BLaER1 treated with 17β-estradiol and CSF1 and Interleukin-3, amounts not matched to agents 10 nM and 100 nM (cell line): ENCODE data around the gene MAGI2.

Experiments used
- H3K27ac ChIP-seq, 11 experiments: shearing (Covaris generic); formaldehyde crosslinking; 2 replicates each; pipeline ENCODE4 v1.8.1; 2022
- H3K27me3 ChIP-seq, 11 experiments: shearing (Covaris generic); formaldehyde crosslinking; 2 replicates each; pipeline ENCODE4 v1.8.1; 2022
- H3K36me3 ChIP-seq, 11 experiments: shearing (Covaris generic); formaldehyde crosslinking; 2 replicates each; pipeline ENCODE4 v1.8.1; 2022
- H3K4me1 ChIP-seq, 10 experiments: shearing (Covaris generic); formaldehyde crosslinking; 2 replicates each; pipeline ENCODE4 v1.8.1; 2022
- H3K4me2 ChIP-seq, 11 experiments: shearing (Covaris generic); formaldehyde crosslinking; 2 replicates each; pipeline ENCODE4 v1.8.1; 2022
- H3K4me3 ChIP-seq, 10 experiments: shearing (Covaris generic); formaldehyde crosslinking; 2 replicates each; pipeline ENCODE4 v1.8.1; 2022
- H3K9ac ChIP-seq, 11 experiments: shearing (Covaris generic); formaldehyde crosslinking; 2 replicates each; pipeline ENCODE4 v1.8.1; 2022
- H3K9me3 ChIP-seq, 11 experiments: shearing (Covaris generic); formaldehyde crosslinking; replicated peaks in 1 of 11; 2 replicates each; pipeline ENCODE4 v1.8.1; 2022
- H4K20me1 ChIP-seq, 11 experiments: shearing (Covaris generic); formaldehyde crosslinking; 2 replicates each; pipeline ENCODE4 v1.8.1; 2022
- Cebpa-rat ChIP-seq, 11 experiments: shearing (Covaris generic); IDR thresholded peaks; 2 replicates each; pipeline ENCODE4 v1.8.1; 2022

Gene MAGI2

DNA sequence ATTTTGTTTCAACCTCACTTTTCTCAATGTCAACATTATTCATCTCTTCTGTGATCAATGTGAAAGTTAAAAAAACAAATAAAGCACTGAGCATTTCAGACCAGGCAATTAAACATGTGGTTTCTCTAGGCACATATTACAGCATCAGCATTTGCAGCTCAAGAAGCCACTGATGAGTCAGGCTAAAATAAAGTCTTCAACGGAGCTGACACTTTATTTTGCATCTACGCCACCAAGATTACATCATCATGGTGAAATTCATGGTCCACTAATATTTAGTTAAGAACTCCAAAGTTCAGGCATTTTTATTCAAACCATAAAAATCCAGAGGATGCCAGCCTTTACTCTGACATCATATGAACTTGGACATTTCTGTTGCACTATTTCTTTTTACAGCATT lies 33.0 kb downstream of the MAGI2 start:
- no peaks in the 10 kb centered on the region for H4K20me1 ChIP-seq
- TF ChIP-seq Cebpa-rat (IDR thresholded peaks at IDR 0.05), result no peak
- no peak overlapping the region for H3K4me3 ChIP-seq
- H3K9me3 ChIP-seq, result no peaks in the 10 kb centered on the region
- 0 out of 20 replicates have a peak, but pooled peaks cover 0 to 4% (median 0%) of the 10 kb centered on the region in 10 experiments for H3K4me1 ChIP-seq
- no peak overlapping the region for H3K9ac ChIP-seq
- H3K27me3 ChIP-seq, result no peaks in the 10 kb centered on the region
- H3K36me3 ChIP-seq, result no peaks in the 10 kb centered on the region
- H3K4me2 ChIP-seq, result no peak overlapping the region
- no peak overlapping the region for H3K27ac ChIP-seq

DNA sequence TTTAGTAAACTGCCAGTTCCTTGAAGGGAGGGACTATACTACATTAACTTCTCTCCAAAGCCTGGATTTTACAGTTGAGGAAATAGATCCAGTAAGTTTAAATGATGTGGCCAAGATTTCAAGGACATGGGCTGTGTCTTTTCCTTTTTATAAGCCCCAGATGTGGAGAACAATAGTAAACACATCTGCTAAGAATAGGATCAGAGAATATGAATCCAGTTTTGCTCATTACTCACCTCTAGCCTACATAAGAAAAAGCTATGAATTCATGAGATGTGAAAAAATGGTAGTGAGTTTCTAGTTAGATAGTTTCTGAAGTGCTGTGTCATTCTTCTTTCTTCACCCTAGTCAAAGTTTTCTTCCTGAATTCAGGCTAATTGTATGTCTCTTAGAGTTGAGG lies 38.6 kb downstream of the MAGI2 start:
- no peaks in the 10 kb centered on the region for H4K20me1 ChIP-seq

DNA sequence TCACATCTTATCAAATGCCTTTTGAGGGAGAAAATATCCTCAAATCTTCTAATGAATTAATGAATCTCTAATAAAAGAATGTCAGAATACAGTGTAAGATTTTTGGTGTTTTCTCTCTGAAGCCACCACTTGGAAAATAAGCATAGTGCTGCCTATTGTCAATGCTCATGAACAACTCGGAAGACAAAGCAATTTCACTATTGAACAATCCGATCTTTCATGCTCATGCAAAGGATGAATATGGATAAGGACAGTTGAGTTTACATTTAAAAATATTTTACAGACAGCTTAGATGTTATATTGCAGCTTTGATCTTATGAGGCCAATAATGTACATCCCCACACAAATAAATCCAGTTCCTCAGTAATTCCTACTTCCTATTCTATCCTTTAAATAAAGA lies 40.6 kb downstream of the MAGI2 start:
- H3K4me3 ChIP-seq, result no peak overlapping the region
- H3K4me2 ChIP-seq, result no peak overlapping the region
- H4K20me1 ChIP-seq, result no peaks in the 10 kb centered on the region
- no peak overlapping the region for H3K27ac ChIP-seq
- no peaks in the 10 kb centered on the region for H3K4me1 ChIP-seq
- H3K9me3 ChIP-seq, result no peaks in the 10 kb centered on the region
- H3K27me3 ChIP-seq, result no peaks in the 10 kb centered on the region
- TF ChIP-seq Cebpa-rat (IDR thresholded peaks at IDR 0.05), result no peak
- H3K9ac ChIP-seq, result no peak overlapping the region
- H3K36me3 ChIP-seq, result no peaks in the 10 kb centered on the region

More for the DNA sequence above, 38.6 kb downstream of the MAGI2 start:
- Histone ChIP-seq H3K9me3 (no peaks in the 10 kb centered on the region), H3K4me1 (no peaks in the 10 kb centered on the region), H3K4me2 (no peak overlapping the region), H3K4me3 (no peak overlapping the region), H3K27me3 (no peaks in the 10 kb centered on the region), H3K9ac (no peak overlapping the region), H3K36me3 (no peaks in the 10 kb centered on the region), H3K27ac (no peak overlapping the region)
- TF ChIP-seq Cebpa-rat (IDR thresholded peaks at IDR 0.05), result no peak

DNA sequence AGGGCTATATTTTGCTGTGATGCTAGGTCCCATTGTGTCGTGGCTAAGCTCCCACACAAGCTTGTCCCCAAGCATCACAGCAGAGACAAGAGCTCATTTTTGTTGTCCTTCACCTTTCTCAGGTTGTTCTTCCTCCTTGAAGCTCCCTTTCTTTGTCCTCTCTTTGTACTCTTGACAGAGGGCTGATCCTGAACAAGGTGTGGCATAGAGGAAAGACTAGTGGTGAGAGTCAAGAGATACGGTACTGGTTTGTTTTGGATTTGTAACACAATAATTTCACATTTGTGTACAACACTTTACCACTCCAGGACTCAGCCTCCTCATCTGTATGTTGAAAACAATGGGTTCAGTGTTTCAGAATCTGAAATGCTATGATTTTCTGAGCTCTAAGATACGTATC lies 41.0 kb downstream of the MAGI2 start:
- TF ChIP-seq Cebpa-rat (IDR thresholded peaks at IDR 0.05), result no peak
- Histone ChIP-seq H3K9me3 (no peaks in the 10 kb centered on the region), H3K27ac (no peak overlapping the region), H3K4me1 (no peaks in the 10 kb centered on the region), H4K20me1 (no peaks in the 10 kb centered on the region), H3K9ac (no peak overlapping the region), H3K4me3 (no peak overlapping the region), H3K27me3 (no peaks in the 10 kb centered on the region), H3K4me2 (no peak overlapping the region), H3K36me3 (no peaks in the 10 kb centered on the region)

DNA sequence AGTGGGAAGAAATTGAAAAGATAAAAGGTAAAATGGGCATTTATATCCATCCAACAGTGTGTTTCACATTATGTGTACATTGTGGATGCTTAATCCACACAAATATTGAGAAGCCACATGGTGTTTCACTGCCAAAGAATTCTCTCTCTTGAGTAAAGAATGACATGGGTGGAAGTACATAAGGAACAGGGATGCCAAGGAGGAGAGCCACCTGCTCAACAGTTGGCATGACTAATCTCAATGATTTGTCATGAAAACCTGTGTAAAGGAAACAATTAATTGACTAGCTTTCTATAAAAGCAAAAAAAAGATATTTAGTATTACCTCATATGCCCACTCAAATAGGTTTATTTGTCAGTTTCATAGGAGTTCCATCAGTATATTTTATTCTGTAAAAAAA lies 43.1 kb downstream of the MAGI2 start:
- Histone ChIP-seq H3K4me1 (no peaks in the 10 kb centered on the region), H3K27ac (no peak overlapping the region), H3K36me3 (no peaks in the 10 kb centered on the region), H3K4me2 (no peak overlapping the region), H3K9me3 (no peaks in the 10 kb centered on the region), H3K4me3 (no peak overlapping the region), H4K20me1 (no peaks in the 10 kb centered on the region), H3K27me3 (no peaks in the 10 kb centered on the region), H3K9ac (no peak overlapping the region)
- no peak for TF ChIP-seq Cebpa-rat (IDR thresholded peaks at IDR 0.05)

DNA sequence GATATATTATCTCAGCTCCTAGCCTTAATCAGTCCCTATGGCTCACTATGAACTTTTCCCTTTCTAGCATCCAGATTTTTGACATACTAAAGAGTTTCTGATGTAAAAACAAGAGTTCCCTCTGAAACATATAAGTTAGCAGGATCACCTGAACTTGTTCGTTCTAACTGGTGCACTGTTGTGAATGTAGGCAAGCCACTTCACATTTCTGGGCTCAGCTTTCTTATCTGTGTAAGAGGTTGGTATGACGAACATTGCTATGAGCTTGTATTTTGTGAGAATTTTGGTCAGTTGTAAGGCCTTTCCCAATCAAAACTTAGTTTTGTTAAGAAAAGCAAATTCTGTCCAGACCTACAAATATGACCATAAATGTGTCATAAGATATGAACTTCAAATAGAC lies 46.1 kb downstream of the MAGI2 start:
- no peak overlapping the region for H3K9ac ChIP-seq
- no peaks in the 10 kb centered on the region for H3K9me3 ChIP-seq
- no peaks in the 10 kb centered on the region for H3K4me1 ChIP-seq
- H3K36me3 ChIP-seq, result no peaks in the 10 kb centered on the region
- no peaks in the 10 kb centered on the region for H4K20me1 ChIP-seq
- H3K4me3 ChIP-seq, result no peak overlapping the region
- TF ChIP-seq Cebpa-rat (IDR thresholded peaks at IDR 0.05), result no peak
- H3K27ac ChIP-seq, result no peak overlapping the region
- no peaks in the 10 kb centered on the region for H3K27me3 ChIP-seq
- H3K4me2 ChIP-seq, result no peak overlapping the region

DNA sequence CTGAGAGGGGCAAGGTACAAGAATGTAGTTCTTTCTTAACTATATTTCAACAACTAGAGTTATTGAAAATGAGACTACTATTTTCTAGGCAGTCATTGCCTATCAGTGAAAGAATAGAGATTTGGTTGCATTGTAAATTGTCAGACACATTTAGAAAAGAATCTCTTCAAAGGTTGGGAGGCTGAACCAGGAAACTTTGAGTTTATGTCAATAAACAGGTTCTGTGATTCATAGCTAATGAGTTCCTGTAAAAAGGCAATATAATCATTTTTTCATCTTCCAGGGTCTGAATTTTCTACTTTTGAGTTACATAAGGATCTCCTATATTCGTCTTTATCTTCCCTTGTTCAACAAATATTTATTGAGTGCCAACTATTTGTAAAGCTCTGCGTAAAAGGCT lies 47.1 kb downstream of the MAGI2 start:
- Histone ChIP-seq H3K27ac (no peak overlapping the region), H3K4me2 (no peak overlapping the region), H4K20me1 (no peaks in the 10 kb centered on the region)

DNA sequence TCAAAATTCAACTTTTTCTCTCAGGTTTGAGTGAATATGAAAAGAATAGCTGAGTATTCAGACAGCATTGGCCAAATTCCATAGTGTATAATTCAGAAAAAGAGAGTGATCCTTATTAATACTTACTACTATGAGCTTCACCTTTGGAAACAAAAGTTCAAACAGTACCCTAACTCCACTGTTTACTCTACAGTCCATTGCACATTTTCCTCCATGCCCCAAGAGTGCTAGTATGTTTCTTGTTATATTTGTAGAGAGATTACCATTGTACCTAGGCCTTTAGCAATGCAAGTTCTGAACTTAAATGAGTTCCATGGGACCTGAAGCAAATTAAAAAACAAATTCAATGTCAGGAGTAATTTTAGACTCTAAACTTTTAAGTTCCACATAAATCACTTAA lies 48.1 kb downstream of the MAGI2 start:
- no peaks in the 10 kb centered on the region for H3K4me1 ChIP-seq
- no peak for TF ChIP-seq Cebpa-rat (IDR thresholded peaks at IDR 0.05)
- no peaks in the 10 kb centered on the region for H3K36me3 ChIP-seq
- no peaks in the 10 kb centered on the region for H3K9me3 ChIP-seq
- H3K4me3 ChIP-seq, result no peak overlapping the region
- H4K20me1 ChIP-seq, result no peaks in the 10 kb centered on the region
- H3K27me3 ChIP-seq, result no peaks in the 10 kb centered on the region
- no peak overlapping the region for H3K4me2 ChIP-seq
- no peak overlapping the region for H3K27ac ChIP-seq
- H3K9ac ChIP-seq, result no peak overlapping the region

More for the DNA sequence above, 47.1 kb downstream of the MAGI2 start:
- H3K9ac ChIP-seq, result no peak overlapping the region
- H3K27me3 ChIP-seq, result no peaks in the 10 kb centered on the region
- no peaks in the 10 kb centered on the region for H3K36me3 ChIP-seq
- H3K9me3 ChIP-seq, result no peaks in the 10 kb centered on the region
- no peaks in the 10 kb centered on the region for H3K4me1 ChIP-seq
- H3K4me3 ChIP-seq, result no peak overlapping the region
- TF ChIP-seq Cebpa-rat (IDR thresholded peaks at IDR 0.05), result no peak

DNA sequence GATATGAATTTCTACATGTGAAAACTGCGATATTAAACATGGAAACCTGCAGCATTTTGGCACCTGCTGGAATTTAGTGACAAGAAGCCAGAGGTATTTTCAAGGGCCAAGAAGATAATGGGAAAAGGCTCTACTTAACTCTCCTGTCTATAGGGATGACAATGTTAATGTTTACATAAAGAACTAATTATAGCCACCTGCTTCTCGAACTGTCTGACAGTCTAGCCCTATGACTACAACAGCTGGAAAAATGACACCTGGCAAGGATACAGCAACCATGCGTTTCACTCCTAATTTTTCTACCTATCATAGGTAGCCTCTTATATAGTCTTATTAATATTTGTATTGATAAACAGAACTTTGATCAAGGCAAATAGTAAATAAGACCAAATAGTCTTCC lies 49.6 kb downstream of the MAGI2 start:
- H3K9me3 ChIP-seq, result no peaks in the 10 kb centered on the region
- no peaks in the 10 kb centered on the region for H3K27me3 ChIP-seq
- no peak overlapping the region for H3K4me3 ChIP-seq
- H3K4me2 ChIP-seq, result no peak overlapping the region
- TF ChIP-seq Cebpa-rat (IDR thresholded peaks at IDR 0.05), result no peak
- H3K36me3 ChIP-seq, result no peaks in the 10 kb centered on the region
- H3K9ac ChIP-seq, result no peak overlapping the region
- no peaks in the 10 kb centered on the region for H3K4me1 ChIP-seq
- H4K20me1 ChIP-seq, result no peaks in the 10 kb centered on the region
- H3K27ac ChIP-seq, result no peak overlapping the region

DNA sequence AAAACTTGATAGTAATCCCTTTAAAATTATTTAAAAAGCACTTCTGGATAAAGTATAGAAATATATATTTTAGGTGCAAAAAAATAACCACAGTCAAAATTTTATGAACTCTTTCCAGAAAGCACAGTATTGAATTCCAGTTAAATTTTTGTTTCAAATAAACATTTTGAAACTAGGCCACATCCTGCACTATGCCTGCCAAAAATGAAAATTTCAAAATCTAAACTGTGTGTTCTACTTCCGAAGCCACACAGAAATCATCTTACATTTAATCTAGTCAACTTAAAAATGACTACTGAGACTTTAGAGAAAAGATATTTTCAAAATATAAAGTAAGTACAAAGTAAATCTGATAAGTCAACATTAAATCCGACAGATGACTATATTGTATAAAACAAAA lies 50.0 kb downstream of the MAGI2 start:
- H3K27ac ChIP-seq, result no peak overlapping the region
- no peaks in the 10 kb centered on the region for H3K36me3 ChIP-seq
- H3K4me2 ChIP-seq, result no peak overlapping the region
- no peak overlapping the region for H3K9ac ChIP-seq
- TF ChIP-seq Cebpa-rat (IDR thresholded peaks at IDR 0.05), result no peak
- H3K4me3 ChIP-seq, result no peak overlapping the region
- H3K27me3 ChIP-seq, result no peaks in the 10 kb centered on the region
- no peaks in the 10 kb centered on the region for H3K4me1 ChIP-seq
- H4K20me1 ChIP-seq, result no peaks in the 10 kb centered on the region
- no peaks in the 10 kb centered on the region for H3K9me3 ChIP-seq

DNA sequence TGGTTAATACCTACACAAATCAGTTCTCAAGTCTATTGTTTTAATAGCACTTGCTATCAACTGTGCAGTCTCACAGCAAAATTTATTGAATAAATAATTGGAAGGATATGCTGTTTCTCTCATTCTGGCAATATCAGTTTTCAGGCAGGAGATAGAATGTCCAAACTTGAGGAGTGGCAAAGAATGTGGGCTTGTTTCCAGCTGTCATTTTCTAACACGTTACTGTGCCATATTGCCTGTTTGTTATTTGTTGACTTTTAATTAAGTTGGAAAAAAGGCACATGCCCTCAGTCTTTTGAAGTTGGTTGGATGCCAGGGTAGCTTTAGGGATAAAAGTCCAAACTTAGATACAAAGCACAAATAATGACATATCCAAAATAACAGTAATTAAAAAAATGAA lies 52.2 kb downstream of the MAGI2 start:
- Histone ChIP-seq H3K27me3 (no peaks in the 10 kb centered on the region), H3K27ac (no peak overlapping the region), H3K4me3 (no peak overlapping the region), H3K9me3 (no peaks in the 10 kb centered on the region), H3K9ac (no peak overlapping the region), H3K36me3 (no peaks in the 10 kb centered on the region), H3K4me2 (no peak overlapping the region), H4K20me1 (no peaks in the 10 kb centered on the region), H3K4me1 (no peaks in the 10 kb centered on the region)
- TF ChIP-seq Cebpa-rat (IDR thresholded peaks at IDR 0.05), result no peak
